Measurements from ENCODE around the gene PABPC5.

Gene PABPC5

GRCh38 chrX:91434351-91435168 lies at the start of gene PABPC5:
Gene PABPC5 (plus strand): TSS chrX:91434839. CDS start chrX:91435578, 739 bp downstream.
- Histone ChIP-seq H3K27me3 (ENCODE audit: control insufficient read depth in 1 of 2, insufficient read depth in 2 of 2, low read length in 2 of 2) (no peaks in the 10 kb centered on the region), H3K4me3 (ENCODE audit: low read depth in 1 of 2, low read length in 2 of 2) (peak within 1 kb of the TSS; percentile 43 to 52), H3K9ac (ENCODE audit: low read depth in 1 of 2, low read length in 2 of 2) (peak within 1 kb of the TSS in 1 of 2 donors; percentile 6), H3K9me3 (ENCODE audit: control insufficient read depth in 1 of 2, low read length in 2 of 2) (no peaks in the 10 kb centered on the region), H3K4me1 (ENCODE audit: control insufficient read depth in 1 of 2, insufficient read depth in 2 of 2, low read length in 2 of 2) (no peaks in the 10 kb centered on the region), H3K27ac (ENCODE audit: low read depth, low read length) (peak within 1 kb of the TSS; percentile 20), H3K36me3 (ENCODE audit: control insufficient read depth in 1 of 2, insufficient read depth in 2 of 2, low read length in 2 of 2) (no peaks in the 10 kb centered on the region)

- Histone ChIP-seq H3K4me3 (ENCODE audit: low read depth in 1 of 2, low read length in 2 of 2) (no peak overlapping the region), H3K36me3 (ENCODE audit: control insufficient read depth in 1 of 2, insufficient read depth in 2 of 2, low read length in 2 of 2) (no peaks in the 10 kb centered on the region), H3K9me3 (ENCODE audit: control insufficient read depth in 1 of 2, low read length in 2 of 2) (no peaks in the 10 kb centered on the region), H3K27me3 (ENCODE audit: control insufficient read depth in 1 of 2, insufficient read depth in 2 of 2, low read length in 2 of 2) (no peaks in the 10 kb centered on the region), H3K4me1 (ENCODE audit: control insufficient read depth in 1 of 2, insufficient read depth in 2 of 2, low read length in 2 of 2) (no peaks in the 10 kb centered on the region), H3K27ac (ENCODE audit: low read depth, low read length) (no peak overlapping the region), H3K9ac (ENCODE audit: low read depth in 1 of 2, low read length in 2 of 2) (no peak overlapping the region)
These were observed 45.6 kb upstream of the PABPC5 start for GRCh38 chrX:91389026-91389425.

GRCh38 chrX:91414713-91415112 lies 19.9 kb upstream of the PABPC5 start:
- Histone ChIP-seq H3K4me3 (ENCODE audit: low read depth in 1 of 2, low read length in 2 of 2) (no peak overlapping the region), H3K9me3 (ENCODE audit: control insufficient read depth in 1 of 2, low read length in 2 of 2) (no peaks in the 10 kb centered on the region), H3K9ac (ENCODE audit: low read depth in 1 of 2, low read length in 2 of 2) (no peak overlapping the region), H3K36me3 (ENCODE audit: control insufficient read depth in 1 of 2, insufficient read depth in 2 of 2, low read length in 2 of 2) (no peaks in the 10 kb centered on the region), H3K4me1 (ENCODE audit: control insufficient read depth in 1 of 2, insufficient read depth in 2 of 2, low read length in 2 of 2) (no peaks in the 10 kb centered on the region), H3K27ac (ENCODE audit: low read depth, low read length) (no peak overlapping the region), H3K27me3 (ENCODE audit: control insufficient read depth in 1 of 2, insufficient read depth in 2 of 2, low read length in 2 of 2) (no peaks in the 10 kb centered on the region)

- H3K4me3 ChIP-seq (ENCODE audit: low read depth in 1 of 2, low read length in 2 of 2), result peak overlapping the region; percentile 43 to 52
- H3K36me3 ChIP-seq (ENCODE audit: control insufficient read depth in 1 of 2, insufficient read depth in 2 of 2, low read length in 2 of 2), result no peaks in the 10 kb centered on the region
- no peaks in the 10 kb centered on the region for H3K9me3 ChIP-seq (ENCODE audit: control insufficient read depth in 1 of 2, low read length in 2 of 2)
- H3K4me1 ChIP-seq (ENCODE audit: control insufficient read depth in 1 of 2, insufficient read depth in 2 of 2, low read length in 2 of 2), result no peaks in the 10 kb centered on the region
- H3K27me3 ChIP-seq (ENCODE audit: control insufficient read depth in 1 of 2, insufficient read depth in 2 of 2, low read length in 2 of 2), result no peaks in the 10 kb centered on the region
- no peak overlapping the region for H3K9ac ChIP-seq (ENCODE audit: low read depth in 1 of 2, low read length in 2 of 2)
- no peak overlapping the region for H3K27ac ChIP-seq (ENCODE audit: low read depth, low read length)
These were observed 756 bp downstream of the PABPC5 start for GRCh38 chrX:91435395-91435794.

Data from duodenal mucosa (tissue), 2 donors.